Measurements from ENCODE around the gene VPS72. TPM values are rescaled to one million over a fixed set of nuclear protein-coding genes. Genes with fewer than 3 reads are reported as not detected.

The VPS72 gene
- total and polyA plus RNA-seq, 9 of the 15 experiments (the other 6 are each of a cell fraction or from before 2014, with no cell fraction given), result 7.2 to 131 (median 75.7) TPM

GRCh38 chr1:151156515-151156819, 33.5 kb downstream of the VPS72 start, which contains the start of gene TNFAIP8L2:
TSS of gene TNFAIP8L2 (plus strand) at chr1:151156649. CDS start at chr1:151158698, 2,049 bp downstream.
- Histone ChIP-seq H3K4me2 (ENCODE audit: insufficient read depth, low read length) (peak within 1 kb of the TSS; percentile 38), H3K9me3 (replicated peaks; ENCODE audit: control insufficient read depth, insufficient read depth, low read depth, low read length) (no peaks in the 10 kb centered on the region; the same call in 1 of the 2 replicates), H3K4me1 (replicated peaks in 1 of 2; ENCODE audit: control insufficient read depth in 2 of 2, insufficient read depth in 2 of 2, low read length in 2 of 2) (peaks cover 8 to 14% of the 10 kb centered on the region in 2 experiments; a peak in 4 of 5 replicates), H3K9ac (ENCODE audit: insufficient read depth in 1 of 2, low read depth in 2 of 2, low read length in 2 of 2) (peak within 1 kb of the TSS; percentile 13 to 24; a peak in 3 of 4 replicates), H3K27me3 (ENCODE audit: control insufficient read depth in 2 of 2, insufficient read depth in 2 of 2, low read length in 2 of 2) (no peaks in the 10 kb centered on the region), H3K79me2 (ENCODE audit: control insufficient read depth, insufficient read depth, low read length) (no peaks in the 10 kb centered on the region), H4K20me1 (replicated peaks; ENCODE audit: control insufficient read depth, insufficient read depth, low read length) (no peaks in the 10 kb centered on the region; the same call in 1 of the 2 replicates), H3K27ac (ENCODE audit: extremely low read depth, low read depth, low read length) (peak within 1 kb of the TSS; percentile 10; the same call in 1 of the 3 replicates), H2AFZ (ENCODE audit: low read depth, low read length) (no peak within 1 kb of the TSS), H3K36me3 (ENCODE audit: control insufficient read depth, insufficient read depth, low read length) (peaks cover 22% of the 10 kb centered on the region; the same call in 2 of the 3 replicates), H3K4me3 (no peak within 1 kb of the TSS), H3K9me1 (ENCODE audit: control insufficient read depth, insufficient read depth, low read length) (no peaks in the 10 kb centered on the region)
- in situ Hi-C loops (cut with MboI), result loop anchor here (5.0 kb wide), 2 partner anchors 64 to 139 kb away; no protein-coding TSS in a partner anchor
- ATAC-seq (peak; percentile 86), FAIRE-seq (no peak), DNase-seq (ENCODE audit: extremely low read depth in 1 of 4, low spot score in 3 of 4) (peak in 3 of 4 experiments; percentile 41 to 56 (median 44))
- 42% methylated on average over 4 of the region's 4 CpGs for WGBS (ENCODE audit: insufficient coverage, low coverage, missing lambda C conversion rate)
- CTCF ChIA-PET (ENCODE audit: low intra/inter-chr PET ratio), result interaction anchor here (0.6 to 4.6 kb wide), 5 partner anchors 13 to 230 kb away, joined by 3 to 51 read pairs (median 4); partner anchors contain the start of genes GABPB2 and SETDB1
- no TSS peak for BruUV-seq (replicated peaks)
- POLR2A ChIA-PET, result interaction anchor here (0.5 to 1.6 kb wide), 5 partner anchors 8 to 106 kb away, joined by 3 to 7 read pairs (median 3); no protein-coding TSS in a partner anchor
- intact Hi-C loops (cut with micrococcal nuclease), result loop anchor here (1.0 kb wide), 2 partner anchors 57 to 132 kb away; no protein-coding TSS in a partner anchor
- TF ChIP-seq, protein P1, sequence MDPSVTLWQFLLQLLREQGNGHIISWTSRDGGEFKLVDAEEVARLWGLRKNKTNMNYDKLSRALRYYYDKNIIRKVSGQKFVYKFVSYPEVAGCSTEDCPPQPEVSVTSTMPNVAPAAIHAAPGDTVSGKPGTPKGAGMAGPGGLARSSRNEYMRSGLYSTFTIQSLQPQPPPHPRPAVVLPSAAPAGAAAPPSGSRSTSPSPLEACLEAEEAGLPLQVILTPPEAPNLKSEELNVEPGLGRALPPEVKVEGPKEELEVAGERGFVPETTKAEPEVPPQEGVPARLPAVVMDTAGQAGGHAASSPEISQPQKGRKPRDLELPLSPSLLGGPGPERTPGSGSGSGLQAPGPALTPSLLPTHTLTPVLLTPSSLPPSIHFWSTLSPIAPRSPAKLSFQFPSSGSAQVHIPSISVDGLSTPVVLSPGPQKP (CRISPR knock-in tag; IDR thresholded peaks at IDR 0.05), result no peak
- TF ChIP-seq KDM1A (IDR thresholded peaks at IDR 0.05) (no peak), SNRNP70 (optimal IDR thresholded peaks at IDR 0.05; ENCODE audit: low read depth, low read length) (no peak), ARHGAP35 (IDR thresholded peaks at IDR 0.05; ENCODE audit: partially characterized antibody) (no peak), ZFP1 (CRISPR knock-in tag; IDR thresholded peaks at IDR 0.05) (no peak), BMI1 (IDR thresholded peaks at IDR 0.05; ENCODE audit: low read length) (no peak), RUNX1 (IDR thresholded peaks at IDR 0.05; ENCODE audit: low read depth) (no peak), FOSL1 (tag; conservative IDR thresholded peaks at IDR 0.05) (no peak), FOXO4 (CRISPR knock-in tag; IDR thresholded peaks at IDR 0.05) (no peak), GTF2A2 (tag; IDR thresholded peaks at IDR 0.05) (no peak), CEBPG (CRISPR knock-in tag; IDR thresholded peaks at IDR 0.05) (no peak), CEBPG (tag; conservative IDR thresholded peaks at IDR 0.05 in 1 of 2, IDR thresholded peaks at IDR 0.05 in 1 of 2) (no peak), CHCHD3 (CRISPR knock-in tag; IDR thresholded peaks at IDR 0.05) (no peak), KAT7 (CRISPR knock-in tag; IDR thresholded peaks at IDR 0.05; ENCODE audit: borderline replicate concordance) (no peak), DIDO1 (tag; IDR thresholded peaks at IDR 0.05; ENCODE audit: low read depth) (no peak)
- TF ChIP-seq, protein P2, sequence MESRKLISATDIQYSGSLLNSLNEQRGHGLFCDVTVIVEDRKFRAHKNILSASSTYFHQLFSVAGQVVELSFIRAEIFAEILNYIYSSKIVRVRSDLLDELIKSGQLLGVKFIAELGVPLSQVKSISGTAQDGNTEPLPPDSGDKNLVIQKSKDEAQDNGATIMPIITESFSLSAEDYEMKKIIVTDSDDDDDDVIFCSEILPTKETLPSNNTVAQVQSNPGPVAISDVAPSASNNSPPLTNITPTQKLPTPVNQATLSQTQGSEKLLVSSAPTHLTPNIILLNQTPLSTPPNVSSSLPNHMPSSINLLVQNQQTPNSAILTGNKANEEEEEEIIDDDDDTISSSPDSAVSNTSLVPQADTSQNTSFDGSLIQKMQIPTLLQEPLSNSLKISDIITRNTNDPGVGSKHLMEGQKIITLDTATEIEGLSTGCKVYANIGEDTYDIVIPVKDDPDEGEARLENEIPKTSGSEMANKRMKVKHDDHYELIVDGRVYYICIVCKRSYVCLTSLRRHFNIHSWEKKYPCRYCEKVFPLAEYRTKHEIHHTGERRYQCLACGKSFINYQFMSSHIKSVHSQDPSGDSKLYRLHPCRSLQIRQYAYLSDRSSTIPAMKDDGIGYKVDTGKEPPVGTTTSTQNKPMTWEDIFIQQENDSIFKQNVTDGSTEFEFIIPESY (CRISPR knock-in tag; IDR thresholded peaks at IDR 0.05), result no peak

Data from K562 (cell line).